Measurements from ENCODE around the gene GNG13. TPM values are rescaled to one million over a fixed set of nuclear protein-coding genes. Genes with fewer than 3 reads are reported as not detected.
A peak's percentile ranks its signal among the peaks of the same experiment; 100 is the strongest.
"Not testable (repeated sequence)": the region's sequence is repeated elsewhere in the genome, so short reads cannot be mapped to it uniquely, and the experiment has no call there.

Gene GNG13
- total RNA-seq, 1 donor from 2014 or later = not detected

DNA sequence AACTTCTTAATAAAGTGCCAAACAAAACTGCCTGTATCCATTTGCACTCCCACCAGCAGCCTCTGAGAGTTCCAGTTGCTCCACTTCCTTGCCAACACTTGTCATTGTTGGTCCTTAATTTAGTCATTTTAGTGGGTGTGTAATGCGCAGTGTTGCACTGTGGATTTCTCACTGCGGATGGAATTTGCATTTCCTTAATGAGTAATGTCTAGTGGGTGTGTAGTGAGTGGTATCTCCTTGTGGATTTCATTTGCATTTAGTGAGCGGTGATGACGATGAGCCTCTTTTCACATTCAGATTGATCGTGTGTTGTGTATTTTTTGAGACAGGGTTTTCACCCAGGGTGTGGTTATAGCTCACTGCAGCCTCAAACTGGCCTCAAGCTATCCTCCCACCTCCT lies 44.1 kb downstream of the GNG13 start:
- peaks cover 9% of the 10 kb centered on the region for H3K4me1 Mint-ChIP-seq (ENCODE audit: low read depth, unreplicated experiment)
- H3K36me3 Mint-ChIP-seq (ENCODE audit: unreplicated experiment) = peaks cover 5% of the 10 kb centered on the region
- no peak for TF ChIP-seq CTCF (IDR thresholded peaks at IDR 0.05; ENCODE audit: partially characterized antibody, unreplicated experiment)
- DNase-seq = no peak
- peaks cover 8% of the 10 kb centered on the region for H3K9me3 Mint-ChIP-seq (ENCODE audit: unreplicated experiment)
- H3K4me3 Mint-ChIP-seq (ENCODE audit: unreplicated experiment) = no peak overlapping the region
- peaks cover 7% of the 10 kb centered on the region for H3K27me3 Mint-ChIP-seq (ENCODE audit: unreplicated experiment)
- no peak overlapping the region for H3K27ac Mint-ChIP-seq (ENCODE audit: unreplicated experiment)

DNA sequence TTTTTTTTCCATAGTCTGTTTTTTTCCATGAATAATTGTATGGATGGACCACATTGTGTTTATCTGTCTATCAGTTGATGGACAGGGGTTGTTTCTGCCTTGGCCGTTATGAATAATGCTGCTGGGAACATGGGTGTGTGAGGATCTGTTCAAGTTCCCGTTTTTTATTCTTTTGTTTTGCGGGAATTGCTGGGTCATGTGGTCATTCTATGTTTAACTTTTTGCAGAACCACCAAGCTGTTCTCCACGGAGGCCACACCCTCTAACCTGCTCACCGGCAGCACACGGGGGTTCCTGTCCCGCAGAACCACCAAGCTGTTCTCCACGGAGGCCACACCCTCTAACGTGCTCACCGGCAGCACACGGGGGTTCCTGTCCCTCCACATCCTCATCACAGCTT lies 45.9 kb downstream of the GNG13 start:
- peaks cover 5% of the 10 kb centered on the region for H3K36me3 Mint-ChIP-seq (ENCODE audit: unreplicated experiment)
- peaks cover 6% of the 10 kb centered on the region for H3K27me3 Mint-ChIP-seq (ENCODE audit: unreplicated experiment)
- DNase-seq = no peak
- no peak for TF ChIP-seq CTCF (IDR thresholded peaks at IDR 0.05; ENCODE audit: partially characterized antibody, unreplicated experiment)
- H3K27ac Mint-ChIP-seq (ENCODE audit: unreplicated experiment) = no peak overlapping the region
- H3K4me3 Mint-ChIP-seq (ENCODE audit: unreplicated experiment) = no peak overlapping the region
- peaks cover 13% of the 10 kb centered on the region for H3K4me1 Mint-ChIP-seq (ENCODE audit: low read depth, unreplicated experiment)
- H3K9me3 Mint-ChIP-seq (ENCODE audit: unreplicated experiment) = peaks cover 8% of the 10 kb centered on the region

- H3K4me3 Mint-ChIP-seq (ENCODE audit: unreplicated experiment); H3K36me3 Mint-ChIP-seq (ENCODE audit: unreplicated experiment); H3K27ac Mint-ChIP-seq (ENCODE audit: unreplicated experiment); H3K27me3 Mint-ChIP-seq (ENCODE audit: unreplicated experiment); H3K9me3 Mint-ChIP-seq (ENCODE audit: unreplicated experiment); DNase-seq: not testable (repeated sequence)
- peaks cover 13% of the 10 kb centered on the region for H3K4me1 Mint-ChIP-seq (ENCODE audit: low read depth, unreplicated experiment)
These were observed 46.4 kb downstream of the GNG13 start for GRCh38 chr16:754121-754607.

GRCh38 chr16:752007-752312 lies 48.6 kb downstream of the GNG13 start:
- TF ChIP-seq CTCF (IDR thresholded peaks at IDR 0.05; ENCODE audit: partially characterized antibody, unreplicated experiment) = no peak
- Mint-ChIP-seq H3K27ac (ENCODE audit: unreplicated experiment) (peak overlapping the region; percentile 82), H3K4me3 (ENCODE audit: unreplicated experiment) (peak overlapping the region; percentile 10), H3K4me1 (ENCODE audit: low read depth, unreplicated experiment) (peaks cover 13% of the 10 kb centered on the region), H3K36me3 (ENCODE audit: unreplicated experiment) (peaks cover 5% of the 10 kb centered on the region), H3K27me3 (ENCODE audit: unreplicated experiment) (peaks cover 3% of the 10 kb centered on the region), H3K9me3 (ENCODE audit: unreplicated experiment) (peaks cover 8% of the 10 kb centered on the region)
- DNase-seq = no peak

DNA sequence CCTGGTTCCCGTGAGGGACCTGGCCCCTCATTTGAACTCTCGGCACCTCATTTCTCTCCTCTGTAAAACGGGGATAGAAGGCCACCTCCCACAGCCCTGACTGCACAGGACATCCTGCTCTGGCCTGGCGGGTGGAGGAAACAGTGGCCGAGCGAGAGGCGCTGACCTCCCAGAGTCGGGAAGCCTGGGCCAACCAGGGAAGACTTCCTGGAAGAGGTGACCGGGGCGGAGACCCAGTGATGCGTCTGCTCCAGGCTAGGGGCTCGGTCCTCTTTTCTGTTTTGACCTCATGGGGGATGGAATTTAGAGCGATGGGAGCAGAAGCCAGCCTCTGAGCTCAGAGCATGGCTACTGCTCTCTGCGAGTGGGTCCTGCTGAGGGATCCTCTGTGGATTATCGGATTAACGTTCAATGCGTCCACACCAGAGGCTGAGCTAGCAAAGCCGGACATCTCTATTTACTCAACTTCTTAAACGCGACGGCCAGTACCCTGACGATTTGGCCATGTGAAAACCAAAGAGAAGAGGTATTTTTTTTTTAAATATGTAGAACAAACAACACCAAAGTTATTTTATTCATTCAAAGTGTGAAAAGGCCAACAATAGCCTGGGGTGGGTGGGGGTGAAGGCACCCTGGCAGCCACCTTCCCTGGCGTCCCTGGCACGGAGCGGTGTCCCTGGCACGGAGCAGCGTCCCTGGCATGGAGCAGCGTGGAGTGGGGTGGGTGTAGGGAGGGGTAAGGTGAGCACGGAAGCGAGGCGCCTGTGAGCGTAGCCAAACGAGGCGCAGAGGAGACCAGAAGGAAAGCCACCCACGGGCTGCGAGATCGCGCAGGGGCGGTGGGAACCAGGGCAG lies 49.2 kb downstream of the GNG13 start:
- Mint-ChIP-seq H3K36me3 (ENCODE audit: unreplicated experiment) (peaks cover 2% of the 10 kb centered on the region), H3K27me3 (ENCODE audit: unreplicated experiment) (peaks cover 3% of the 10 kb centered on the region), H3K4me1 (ENCODE audit: low read depth, unreplicated experiment) (peaks cover 13% of the 10 kb centered on the region), H3K27ac (ENCODE audit: unreplicated experiment) (peak overlapping the region; percentile 82), H3K9me3 (ENCODE audit: unreplicated experiment) (peaks cover 7% of the 10 kb centered on the region), H3K4me3 (ENCODE audit: unreplicated experiment) (peak overlapping the region; percentile 18)
- no peak for DNase-seq
- TF ChIP-seq CTCF (IDR thresholded peaks at IDR 0.05; ENCODE audit: partially characterized antibody, unreplicated experiment) = no peak

Measured in glutamatergic neuron (in vitro differentiated cells).